Ishikawa (cell line): ENCODE results near the gene KDM8.

Experiments
- CEBPB ChIP-seq: IDR thresholded peaks from 2 replicates; pipeline ENCODE4 v1.6.1; 2012
- CREB1 ChIP-seq: IDR thresholded peaks from 2 replicates; pipeline ENCODE4 v1.6.1; 2012; ENCODE audit warnings: low read depth
- EGR1 ChIP-seq: IDR thresholded peaks from 2 replicates; pipeline ENCODE4 v1.6.1; 2012
- EP300 ChIP-seq: IDR thresholded peaks from 2 replicates; pipeline ENCODE4 v1.6.1; 2012; ENCODE audit warnings: borderline replicate concordance
- FOXM1 ChIP-seq: IDR thresholded peaks from 2 replicates; pipeline ENCODE4 v1.6.1; 2012; ENCODE audit warnings: low read depth, borderline replicate concordance
- NFIC ChIP-seq: IDR thresholded peaks from 2 replicates; pipeline ENCODE4 v1.6.1; 2012
- RAD21 ChIP-seq: IDR thresholded peaks from 2 replicates; pipeline ENCODE4 v1.6.1; 2012; ENCODE audit warnings: low read depth
- REST ChIP-seq: IDR thresholded peaks from 2 replicates; pipeline ENCODE4 v1.6.1; 2012; ENCODE audit warnings: low read depth, mild to moderate bottlenecking
- TAF1 ChIP-seq: IDR thresholded peaks from 2 replicates; pipeline ENCODE4 v1.6.1; 2012; ENCODE audit warnings: low read depth, mild to moderate bottlenecking
- TCF12 ChIP-seq: IDR thresholded peaks from 2 replicates; pipeline ENCODE4 v1.6.1; 2012; ENCODE audit warnings: low read depth
- TEAD4 ChIP-seq: IDR thresholded peaks from 2 replicates; pipeline ENCODE4 v1.6.1; 2012
- YY1 ChIP-seq: IDR thresholded peaks from 2 replicates; pipeline ENCODE4 v1.6.1; 2012; ENCODE audit warnings: low read depth
- ZBTB7A ChIP-seq: IDR thresholded peaks from 2 replicates; pipeline ENCODE4 v1.6.1; 2012; ENCODE audit warnings: low read depth
- TF ChIP-seq, protein P1 (sequence below): IDR thresholded peaks from 2 replicates; pipeline ENCODE4 v1.6.1; 2012
- TF ChIP-seq, protein P2 (sequence below): IDR thresholded peaks from 2 replicates; pipeline ENCODE4 v1.6.1; 2012

Gene KDM8

GRCh38 chr16:27203507-27204311 lies at the start of gene KDM8:
TSS of gene KDM8 (plus strand) at chr16:27203526. CDS start at chr16:27210124, 6,598 bp downstream.
- TF ChIP-seq TEAD4 (no peak; the same call in 1 of the 2 replicates), EP300 (peak; percentile 5; the same call in 1 of the 2 replicates), CEBPB (no peak), CREB1 (no peak), TCF12 (peak; percentile 46; the same call in 1 of the 2 replicates), TAF1 (peak; percentile 69), RAD21 (no peak), ZBTB7A (0 out of 2 replicates have a peak, but pooled peaks have one; percentile 19), YY1 (no peak; the same call in 1 of the 2 replicates)
- TF ChIP-seq, protein P1, sequence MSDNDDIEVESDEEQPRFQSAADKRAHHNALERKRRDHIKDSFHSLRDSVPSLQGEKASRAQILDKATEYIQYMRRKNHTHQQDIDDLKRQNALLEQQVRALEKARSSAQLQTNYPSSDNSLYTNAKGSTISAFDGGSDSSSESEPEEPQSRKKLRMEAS = peak; percentile 82
- TF ChIP-seq, protein P2, sequence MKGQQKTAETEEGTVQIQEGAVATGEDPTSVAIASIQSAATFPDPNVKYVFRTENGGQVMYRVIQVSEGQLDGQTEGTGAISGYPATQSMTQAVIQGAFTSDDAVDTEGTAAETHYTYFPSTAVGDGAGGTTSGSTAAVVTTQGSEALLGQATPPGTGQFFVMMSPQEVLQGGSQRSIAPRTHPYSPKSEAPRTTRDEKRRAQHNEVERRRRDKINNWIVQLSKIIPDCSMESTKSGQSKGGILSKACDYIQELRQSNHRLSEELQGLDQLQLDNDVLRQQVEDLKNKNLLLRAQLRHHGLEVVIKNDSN = peak; percentile 65

DNA sequence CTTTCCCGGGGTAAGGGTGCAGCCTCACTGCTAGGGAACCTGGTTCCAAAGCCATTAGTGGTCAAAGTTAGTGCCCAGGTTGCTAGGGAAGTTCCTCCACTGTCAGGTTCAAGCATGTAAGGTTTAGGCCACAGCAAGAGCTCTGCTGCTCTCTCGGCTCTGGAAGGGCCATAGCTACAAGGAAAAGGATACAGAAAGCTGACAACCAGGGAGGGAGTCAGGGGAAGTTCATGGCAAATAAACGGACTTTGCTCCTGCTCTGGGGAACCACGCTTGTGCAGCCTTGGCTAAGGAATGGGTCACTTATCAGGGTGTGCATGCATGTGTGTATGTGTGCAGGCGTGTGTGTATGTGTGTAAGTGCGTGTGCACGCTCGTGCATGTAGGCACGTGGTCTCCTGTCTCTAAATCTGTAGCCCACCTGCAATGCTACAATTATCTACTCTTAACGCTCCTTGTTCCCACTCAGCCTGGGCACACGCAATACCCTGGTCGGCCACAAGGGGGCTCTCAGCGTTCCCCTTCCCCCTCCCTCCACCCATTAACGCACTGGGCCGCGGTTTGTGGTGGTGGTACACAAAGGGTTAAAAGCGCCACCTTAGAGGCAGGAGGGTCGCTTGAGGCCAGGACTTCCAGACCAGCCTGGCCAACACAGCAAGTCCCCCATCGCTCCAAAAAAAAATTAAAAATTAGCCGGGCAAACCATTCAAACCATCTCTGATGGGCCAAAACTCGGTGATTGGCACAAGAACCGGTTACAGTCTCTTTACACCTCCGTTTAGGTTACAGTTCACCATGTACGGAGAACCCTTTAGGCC lies 48.4 kb upstream of the KDM8 start:
- TF ChIP-seq EP300 (no peak), ZBTB7A (no peak), NFIC (no peak), RAD21 (peak; percentile 66)

- TF ChIP-seq CREB1 = no peak
- no peak for TF ChIP-seq FOXM1
- no peak for TF ChIP-seq REST
- TF ChIP-seq EGR1 = no peak
- no peak for TF ChIP-seq YY1
- TF ChIP-seq, protein P1 = no peak
- TF ChIP-seq, protein P2 = no peak
- no peak for TF ChIP-seq CEBPB
- no peak for TF ChIP-seq ZBTB7A
- no peak for TF ChIP-seq NFIC
- TF ChIP-seq EP300 = no peak
- no peak for TF ChIP-seq TCF12
- TF ChIP-seq TEAD4 = no peak
- no peak for TF ChIP-seq RAD21
- no peak for TF ChIP-seq TAF1
Measured at GRCh38 chr16:27156579-27156978, 46.7 kb upstream of the KDM8 start.

- TF ChIP-seq, protein P2 = peak; percentile 53
- TF ChIP-seq FOXM1 = no peak
Measured at GRCh38 chr16:27161398-27161797, 41.9 kb upstream of the KDM8 start.

GRCh38 chr16:27164352-27164751 lies 39.0 kb upstream of the KDM8 start:
- TF ChIP-seq, protein P1 = no peak
- TF ChIP-seq REST (no peak), TCF12 (no peak), NFIC (no peak), EP300 (no peak), RAD21 (no peak), ZBTB7A (no peak), FOXM1 (no peak), CEBPB (no peak), YY1 (no peak), CREB1 (no peak), TEAD4 (no peak), EGR1 (no peak), TAF1 (no peak)
- TF ChIP-seq, protein P2 = no peak
